ENCODE measurements around the gene AP1S3. TPM values are rescaled to one million over a fixed set of nuclear protein-coding genes. Genes with fewer than 3 reads are reported as not detected.

Gene AP1S3
- total RNA-seq (2014; rRNA removed) (34.3 and 37.6 TPM in 2 replicates), Bru-seq, nascent RNA (percentile 82 among the genes with signal in this experiment), BruChase-seq, experiment 1, labeled RNA remaining after a 6-hour chase (percentile 82 among the genes with signal in this experiment), BruChase-seq, experiment 2, labeled RNA remaining after a 2-hour chase (percentile 72 among the genes with signal in this experiment)
- long read RNA-seq, transcript AP1S3-203 (5 exons, 830 nt): major isoform, 23 of 48 reads
- long read RNA-seq, partial matches to known transcripts: 0 of 48 reads
- long read RNA-seq, other reads (novel, unspliced or antisense): 25 of 48 reads

GRCh38 chr2:223837287-223838061 lies at the start of gene AP1S3:
Gene AP1S3, minus strand, starts transcription at chr2:223837582. Its CDS starts 132 bp downstream, at chr2:223837450.
- peaks cover 8% of the 10 kb centered on the region for H3K36me3 ChIP-seq (ENCODE audit: low read depth, low read length)
- no peaks in the 10 kb centered on the region for H3F3A ChIP-seq (ENCODE audit: low read length, unreplicated experiment)
- no TSS peak for BruUV-seq (replicated peaks)
- POLR2A ChIA-PET (ENCODE audit: unreplicated experiment): no interaction called here
- no peaks in the 10 kb centered on the region for H3K27me3 ChIP-seq (ENCODE audit: low read length)
- TF ChIP-seq EZH2 (IDR thresholded peaks at IDR 0.05; ENCODE audit: low read length, unreplicated experiment) (no peak), EZH2phosphoT487 (IDR thresholded peaks at IDR 0.05; ENCODE audit: borderline replicate concordance, low read length) (no peak)
- H3K9ac ChIP-seq (ENCODE audit: low read length): peak within 1 kb of the TSS; percentile 85
- H2AFZ ChIP-seq (ENCODE audit: low read length): peak within 1 kb of the TSS; percentile 100
- H3K9me2 ChIP-seq (replicated peaks; ENCODE audit: low read length): no peaks in the 10 kb centered on the region
- H3K4me2 ChIP-seq (ENCODE audit: low read length): peak within 1 kb of the TSS; percentile 82
- no peaks in the 10 kb centered on the region for H3K9me3 ChIP-seq (ENCODE audit: low read length)
- CTCF ChIA-PET: interaction anchor here (0.6 kb wide), 1 partner anchor 604 kb away, joined by 5 read pairs; no protein-coding TSS in a partner anchor
- peaks cover 62% of the 10 kb centered on the region for H3K79me2 ChIP-seq (ENCODE audit: low read length)
- intact Hi-C loops (cut with micrococcal nuclease): loop anchor here (1.0 to 10.0 kb wide), 4 partner anchors 22 to 107 kb away; partner anchors contain the start of gene WDFY1
- H3K27ac ChIP-seq (ENCODE audit: low read length): peak within 1 kb of the TSS; percentile 71
- peak within 1 kb of the TSS; percentile 95 for H3K4me3 ChIP-seq (ENCODE audit: low read length)
- DNase-seq (peak; percentile 84), ATAC-seq (peak; percentile 87)
- peaks cover 27% of the 10 kb centered on the region; the same call in 1 of the 2 replicates for H3K4me1 ChIP-seq (ENCODE audit: insufficient read depth, low read length)
- peaks cover under 1% of the 10 kb centered on the region; the same call in 1 of the 2 replicates for H4K20me1 ChIP-seq (ENCODE audit: low read length)

GRCh38 chr2:223887127-223887526 lies 49.7 kb upstream of the AP1S3 start:
- no TSS peak for BruUV-seq (replicated peaks)
- H3K27me3 ChIP-seq (ENCODE audit: low read length): no peaks in the 10 kb centered on the region
- H4K20me1 ChIP-seq (ENCODE audit: low read length): no peaks in the 10 kb centered on the region
- no peak for ATAC-seq
- CTCF ChIA-PET: no interaction called here
- no peaks in the 10 kb centered on the region for H3K9me3 ChIP-seq (ENCODE audit: low read length)
- no peak overlapping the region for H3K4me2 ChIP-seq (ENCODE audit: low read length)
- intact Hi-C loops (cut with micrococcal nuclease): no loop called here
- H3K79me2 ChIP-seq (ENCODE audit: low read length): no peaks in the 10 kb centered on the region
- peaks cover 18% of the 10 kb centered on the region for H3K36me3 ChIP-seq (ENCODE audit: low read depth, low read length)
- no peak overlapping the region for H2AFZ ChIP-seq (ENCODE audit: low read length)
- POLR2A ChIA-PET (ENCODE audit: unreplicated experiment): no interaction called here
- no peaks in the 10 kb centered on the region for H3F3A ChIP-seq (ENCODE audit: low read length, unreplicated experiment)
- no peak for DNase-seq
- no peaks in the 10 kb centered on the region for H3K4me1 ChIP-seq (ENCODE audit: insufficient read depth, low read length)
- no peak overlapping the region for H3K4me3 ChIP-seq (ENCODE audit: low read length)
- no peaks in the 10 kb centered on the region for H3K9me2 ChIP-seq (replicated peaks; ENCODE audit: low read length)
- H3K27ac ChIP-seq (ENCODE audit: low read length): no peak overlapping the region
- TF ChIP-seq CTCF (conservative IDR thresholded peaks at IDR 0.05; ENCODE audit: low read depth, low read length): no peak
- no peak overlapping the region for H3K9ac ChIP-seq (ENCODE audit: low read length)

- Histone ChIP-seq H3K79me2 (ENCODE audit: low read length) (no peaks in the 10 kb centered on the region), H4K20me1 (ENCODE audit: low read length) (no peaks in the 10 kb centered on the region), H3K36me3 (ENCODE audit: low read depth, low read length) (peaks cover 18% of the 10 kb centered on the region), H3K27me3 (ENCODE audit: low read length) (no peaks in the 10 kb centered on the region), H3K4me1 (ENCODE audit: insufficient read depth, low read length) (no peaks in the 10 kb centered on the region), H3F3A (ENCODE audit: low read length, unreplicated experiment) (no peaks in the 10 kb centered on the region), H3K4me3 (ENCODE audit: low read length) (no peak overlapping the region), H2AFZ (ENCODE audit: low read length) (no peak overlapping the region), H3K4me2 (ENCODE audit: low read length) (no peak overlapping the region), H3K27ac (ENCODE audit: low read length) (no peak overlapping the region), H3K9me2 (replicated peaks; ENCODE audit: low read length) (no peaks in the 10 kb centered on the region), H3K9ac (ENCODE audit: low read length) (no peak overlapping the region), H3K9me3 (ENCODE audit: low read length) (no peaks in the 10 kb centered on the region)
- POLR2A ChIA-PET (ENCODE audit: unreplicated experiment): no interaction called here
- intact Hi-C loops (cut with micrococcal nuclease): no loop called here
- CTCF ChIA-PET: no interaction called here
- TF ChIP-seq EZH2phosphoT487 (IDR thresholded peaks at IDR 0.05; ENCODE audit: borderline replicate concordance, low read length) (no peak), EZH2 (IDR thresholded peaks at IDR 0.05; ENCODE audit: low read length, unreplicated experiment) (no peak), CTCF (conservative IDR thresholded peaks at IDR 0.05; ENCODE audit: low read depth, low read length) (no peak)
- DNase-seq (no peak), ATAC-seq (no peak)
- no TSS peak for BruUV-seq (replicated peaks)
These were observed 49.3 kb upstream of the AP1S3 start for GRCh38 chr2:223886726-223887125.

All from PC-3 (cell line).